GM12878 (cell line): ENCODE measurements around the gene PRRT4. TPM values are rescaled to one million over a fixed set of nuclear protein-coding genes. Genes with fewer than 3 reads are reported as not detected.
A peak's percentile ranks its signal among the peaks of the same experiment; 100 is the strongest.

Experiments
- CHD1 ChIP-seq: IDR thresholded peaks from 2 replicates; pipeline ENCODE4 v1.6.1; 2012; ENCODE audit warnings: low read depth, low read length, improper control_type of control experiment
- CREB1 ChIP-seq: IDR thresholded peaks from 2 replicates; pipeline ENCODE4 v1.6.1; 2012; ENCODE audit warnings: low read depth, mild to moderate bottlenecking, inconsistent platforms
- CREM ChIP-seq: IDR thresholded peaks from 2 replicates; pipeline ENCODE4 v1.6.1; 2014; ENCODE audit warnings: antibody characterized with exemption, low read depth
- DPF2 ChIP-seq: fragments of 450-650 bp; IDR thresholded peaks from 2 replicates; pipeline ENCODE4 v1.6.1; 2017; ENCODE audit warnings: mild to moderate bottlenecking
- EED ChIP-seq: sonication (generic); IDR thresholded peaks from 2 replicates; pipeline ENCODE4 v1.6.1; 2016; ENCODE audit warnings: antibody characterized with exemption, low read depth
- EGR1 ChIP-seq, 2 experiments: IDR thresholded peaks; 1 replicate in 1 of 2; 2 replicates in 1 of 2; pipeline ENCODE4 v1.6.1; 2011 to 2012; ENCODE audit warnings: low read depth in 2 of 2, low read length in 2 of 2, borderline replicate concordance in 1 of 2, mild to moderate bottlenecking in 1 of 2, moderate library complexity in 1 of 2
- ETV6 ChIP-seq, 2 experiments: fragments of 450-650 bp in 1 of 2; IDR thresholded peaks in 1 of 2; conservative IDR thresholded peaks in 1 of 2; 2 replicates each; pipeline ENCODE4 v1.6.1; 2014; ENCODE audit warnings: antibody characterized with exemption in 1 of 2, borderline replicate concordance in 1 of 2, low read depth in 1 of 2, mild to moderate bottlenecking in 1 of 2, moderate library complexity in 1 of 2
- GATAD2B ChIP-seq: fragments of 450-650 bp; conservative IDR thresholded peaks from 2 replicates; pipeline ENCODE4 v1.6.1; 2017; ENCODE audit warnings: low read depth, mild to moderate bottlenecking, moderate library complexity
- IKZF1 ChIP-seq: fragments of 450-650 bp; conservative IDR thresholded peaks from 2 replicates; pipeline ENCODE4 v1.6.1; 2017; ENCODE audit warnings: antibody characterized with exemption, mild to moderate bottlenecking
- KAT2A ChIP-seq: conservative IDR thresholded peaks from 2 replicates; pipeline ENCODE4 v1.6.1; 2011; ENCODE audit warnings: low read depth, low read length; ENCODE audit not compliant: control insufficient read depth
- NR2C1 ChIP-seq: fragments of 450-650 bp; IDR thresholded peaks from 2 replicates; pipeline ENCODE4 v1.6.1; 2017; ENCODE audit warnings: antibody characterized with exemption, mild to moderate bottlenecking, moderate library complexity
- POU2F2 ChIP-seq: IDR thresholded peaks from 3 replicates; pipeline ENCODE4 v1.6.1; 2011; ENCODE audit warnings: low read depth, mild to moderate bottlenecking, low read length, borderline replicate concordance
- RUNX3 ChIP-seq: IDR thresholded peaks from 2 replicates; pipeline ENCODE4 v1.6.1; 2012; ENCODE audit warnings: low read length, inconsistent platforms
- SP1 ChIP-seq: IDR thresholded peaks from one replicate; pipeline ENCODE4 v1.6.1; 2011; ENCODE audit warnings: low read depth, low read length
- SPI1 ChIP-seq: IDR thresholded peaks from 2 replicates; pipeline ENCODE4 v1.6.1; 2011; ENCODE audit warnings: low read depth, mild to moderate bottlenecking, low read length, moderate library complexity, borderline replicate concordance; ENCODE audit not compliant: insufficient read depth
- SREBF1 ChIP-seq: IDR thresholded peaks from 2 replicates; pipeline ENCODE4 v1.6.1; 2012; ENCODE audit warnings: mild to moderate bottlenecking, low read length
- STAT3 ChIP-seq: IDR thresholded peaks from 2 replicates; pipeline ENCODE4 v1.6.1; 2011; ENCODE audit warnings: low read depth, low read length, improper control_type of control experiment
- ZNF274 ChIP-seq: IDR thresholded peaks from one replicate; pipeline ENCODE4 v1.8.0; 2011; ENCODE audit not compliant: insufficient read length, insufficient read depth
- polyA plus RNA-seq, 11 experiments: library from polyadenylated mRNA; depleted of rRNA in 4 of 11; unstranded in 6 of 11; stranded (reverse) in 5 of 11; fragments of >200 nt; fragmentation: Nextera tagmentation in 4 of 11; fragmentation: Illumina TruSeq in 1 of 11; extraction: Ambion mirVana in 4 of 11; extraction: Trizol in 1 of 11; gene quantifications; 1 replicate in 1 of 11; 2 replicates in 10 of 11; pipeline versions ENCODE4 v1.2.1 to v1.2.3, GENCODE V29; 2011 to 2016; ENCODE audit warnings: inconsistent platforms in 2 of 11, missing spikeins in 2 of 11, low read depth in 1 of 11
- total RNA-seq, 4 experiments: library from RNA; depleted of rRNA in 3 of 4; stranded (reverse); fragments of >200 nt in 3 of 4; fragmentation: Illumina TruSeq in 1 of 4; extraction: Trizol in 1 of 4; gene quantifications; 2 replicates each; pipeline versions ENCODE4 v1.2.1 to v1.2.3, GENCODE V29; 2013 to 2021
- TF ChIP-seq, protein P1 (sequence below): IDR thresholded peaks from 2 replicates; pipeline ENCODE4 v1.6.1; 2011; ENCODE audit warnings: low read depth, low read length, improper control_type of control experiment, borderline replicate concordance
- TF ChIP-seq, protein P2 (sequence below): fragments of 450-650 bp; IDR thresholded peaks from 2 replicates; pipeline ENCODE4 v1.6.1; 2018; ENCODE audit warnings: mild to moderate bottlenecking, low read depth, moderate library complexity; ENCODE audit not compliant: partially characterized antibody
- TF ChIP-seq, protein P3 (sequence below): fragments of 150-350 bp; IDR thresholded peaks from 2 replicates; pipeline ENCODE4 v1.6.1; 2014; ENCODE audit warnings: mild to moderate bottlenecking, low read depth, low read length
- TF ChIP-seq, protein P4 (sequence below): IDR thresholded peaks from 2 replicates; pipeline ENCODE4 v1.6.1; 2012; ENCODE audit warnings: low read depth, low read length, improper control_type of control experiment

The PRRT4 gene
- total and polyA plus RNA-seq, 10 of the 15 experiments (the other 5 are each of a cell fraction or from before 2014, with no cell fraction given) = not detected

DNA sequence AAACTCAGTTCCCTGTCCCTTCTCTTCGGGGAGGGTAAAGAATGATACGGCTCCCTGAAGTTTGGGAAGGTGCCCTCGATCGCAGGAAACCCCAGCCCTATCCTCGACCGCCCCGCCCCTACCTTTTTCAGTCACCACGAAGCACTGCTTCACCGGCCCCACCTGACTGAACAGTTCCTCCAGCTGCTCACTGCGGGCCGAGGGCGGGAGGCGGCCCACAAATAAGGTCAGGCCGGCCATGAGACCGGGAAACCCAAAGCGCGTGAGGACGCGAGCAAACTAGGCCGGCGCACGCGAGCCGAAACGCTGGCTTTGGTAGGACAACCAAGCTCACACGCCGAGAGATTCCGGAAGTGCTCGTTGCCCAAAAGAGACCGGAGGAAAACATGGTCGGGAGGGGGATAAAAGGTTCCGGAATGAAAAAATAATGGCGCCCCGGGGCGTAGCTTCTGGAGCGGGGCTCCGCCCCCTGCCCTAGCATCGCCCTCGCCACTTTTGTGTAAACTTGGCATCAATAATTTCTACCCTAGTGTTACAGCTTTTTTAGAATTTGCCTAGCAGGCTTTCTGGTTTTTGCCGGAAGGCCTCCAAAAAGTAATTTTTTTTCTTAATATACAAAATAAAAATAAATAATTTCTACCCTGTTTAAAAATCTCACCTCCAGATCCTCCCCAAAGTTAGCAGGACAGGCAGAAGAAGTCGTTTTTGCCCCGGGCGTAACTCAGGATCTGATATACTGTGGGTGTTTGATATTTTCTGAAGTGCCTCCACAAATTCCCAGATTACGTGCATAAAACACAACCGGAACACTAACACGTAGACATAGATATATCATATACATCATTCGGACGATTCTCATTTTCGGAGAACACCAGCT is 17.7 kb downstream of the PRRT4 start, which contains the start of gene RBM28 (continued):
- peak; percentile 61; the same call in 1 of the 2 replicates for TF ChIP-seq GATAD2B
- no peak for TF ChIP-seq STAT3
- TF ChIP-seq, protein P1, sequence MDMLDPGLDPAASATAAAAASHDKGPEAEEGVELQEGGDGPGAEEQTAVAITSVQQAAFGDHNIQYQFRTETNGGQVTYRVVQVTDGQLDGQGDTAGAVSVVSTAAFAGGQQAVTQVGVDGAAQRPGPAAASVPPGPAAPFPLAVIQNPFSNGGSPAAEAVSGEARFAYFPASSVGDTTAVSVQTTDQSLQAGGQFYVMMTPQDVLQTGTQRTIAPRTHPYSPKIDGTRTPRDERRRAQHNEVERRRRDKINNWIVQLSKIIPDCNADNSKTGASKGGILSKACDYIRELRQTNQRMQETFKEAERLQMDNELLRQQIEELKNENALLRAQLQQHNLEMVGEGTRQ = no peak
- peak; percentile 87 for TF ChIP-seq CREB1
- TF ChIP-seq IKZF1 = peak; percentile 87
- TF ChIP-seq SPI1 = no peak
- peak in 1 of 2 experiments; percentile 50; a peak in 1 of 3 replicates for TF ChIP-seq EGR1 (IDR thresholded peaks at IDR 0.05; ENCODE audit: borderline replicate concordance in 1 of 2, low read depth in 2 of 2, low read length in 2 of 2)
- no peak for TF ChIP-seq ETV6 (conservative IDR thresholded peaks at IDR 0.05 in 1 of 2, IDR thresholded peaks at IDR 0.05 in 1 of 2; ENCODE audit: borderline replicate concordance in 1 of 2, low read depth in 1 of 2)
- TF ChIP-seq, protein P2, sequence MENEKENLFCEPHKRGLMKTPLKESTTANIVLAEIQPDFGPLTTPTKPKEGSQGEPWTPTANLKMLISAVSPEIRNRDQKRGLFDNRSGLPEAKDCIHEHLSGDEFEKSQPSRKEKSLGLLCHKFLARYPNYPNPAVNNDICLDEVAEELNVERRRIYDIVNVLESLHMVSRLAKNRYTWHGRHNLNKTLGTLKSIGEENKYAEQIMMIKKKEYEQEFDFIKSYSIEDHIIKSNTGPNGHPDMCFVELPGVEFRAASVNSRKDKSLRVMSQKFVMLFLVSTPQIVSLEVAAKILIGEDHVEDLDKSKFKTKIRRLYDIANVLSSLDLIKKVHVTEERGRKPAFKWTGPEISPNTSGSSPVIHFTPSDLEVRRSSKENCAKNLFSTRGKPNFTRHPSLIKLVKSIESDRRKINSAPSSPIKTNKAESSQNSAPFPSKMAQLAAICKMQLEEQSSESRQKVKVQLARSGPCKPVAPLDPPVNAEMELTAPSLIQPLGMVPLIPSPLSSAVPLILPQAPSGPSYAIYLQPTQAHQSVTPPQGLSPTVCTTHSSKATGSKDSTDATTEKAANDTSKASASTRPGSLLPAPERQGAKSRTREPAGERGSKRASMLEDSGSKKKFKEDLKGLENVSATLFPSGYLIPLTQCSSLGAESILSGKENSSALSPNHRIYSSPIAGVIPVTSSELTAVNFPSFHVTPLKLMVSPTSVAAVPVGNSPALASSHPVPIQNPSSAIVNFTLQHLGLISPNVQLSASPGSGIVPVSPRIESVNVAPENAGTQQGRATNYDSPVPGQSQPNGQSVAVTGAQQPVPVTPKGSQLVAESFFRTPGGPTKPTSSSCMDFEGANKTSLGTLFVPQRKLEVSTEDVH = peak; percentile 90
- peak; percentile 79 for TF ChIP-seq SP1
- TF ChIP-seq CHD1 = no peak
- TF ChIP-seq CREM = peak; percentile 70; the same call in 1 of the 2 replicates
- TF ChIP-seq KAT2A = no peak
- no peak for TF ChIP-seq ZNF274
- TF ChIP-seq SREBF1 = no peak
- TF ChIP-seq EED = peak; percentile 20; the same call in 1 of the 2 replicates
- TF ChIP-seq NR2C1 = peak; percentile 86
- TF ChIP-seq DPF2 = 0 out of 2 replicates have a peak, but pooled peaks have one; percentile 16
- TF ChIP-seq, protein P3, sequence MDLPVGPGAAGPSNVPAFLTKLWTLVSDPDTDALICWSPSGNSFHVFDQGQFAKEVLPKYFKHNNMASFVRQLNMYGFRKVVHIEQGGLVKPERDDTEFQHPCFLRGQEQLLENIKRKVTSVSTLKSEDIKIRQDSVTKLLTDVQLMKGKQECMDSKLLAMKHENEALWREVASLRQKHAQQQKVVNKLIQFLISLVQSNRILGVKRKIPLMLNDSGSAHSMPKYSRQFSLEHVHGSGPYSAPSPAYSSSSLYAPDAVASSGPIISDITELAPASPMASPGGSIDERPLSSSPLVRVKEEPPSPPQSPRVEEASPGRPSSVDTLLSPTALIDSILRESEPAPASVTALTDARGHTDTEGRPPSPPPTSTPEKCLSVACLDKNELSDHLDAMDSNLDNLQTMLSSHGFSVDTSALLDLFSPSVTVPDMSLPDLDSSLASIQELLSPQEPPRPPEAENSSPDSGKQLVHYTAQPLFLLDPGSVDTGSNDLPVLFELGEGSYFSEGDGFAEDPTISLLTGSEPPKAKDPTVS = no peak
- peak; percentile 76 for TF ChIP-seq RUNX3
- peak; percentile 86 for TF ChIP-seq POU2F2
- TF ChIP-seq, protein P4, sequence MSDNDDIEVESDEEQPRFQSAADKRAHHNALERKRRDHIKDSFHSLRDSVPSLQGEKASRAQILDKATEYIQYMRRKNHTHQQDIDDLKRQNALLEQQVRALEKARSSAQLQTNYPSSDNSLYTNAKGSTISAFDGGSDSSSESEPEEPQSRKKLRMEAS = peak; percentile 87
